NCI-H460 (cell line): ENCODE data around the gene NIFK. TPM values are rescaled to one million over a fixed set of nuclear protein-coding genes. Genes with fewer than 3 reads are reported as not detected.
"Not testable (repeated sequence)": the region's sequence is repeated elsewhere in the genome, so short reads cannot be mapped to it uniquely, and the experiment has no call there.

ENCODE experiments used
- DNase-seq: peaks from one replicate; pipeline ENCODE4 v3.0.0-alpha.2; 2016; ENCODE audit warnings: low read depth; ENCODE audit errors: extremely low read depth
- total RNA-seq: library from RNA; depleted of rRNA; stranded (reverse); fragments of >200 nt; shearing (Covaris generic); gene quantifications from 2 replicates; pipeline ENCODE4 v1.2.3, GENCODE V29; 2014

NIFK gene
- total RNA-seq, 1 experiment from 2014 or later, result 164 TPM

- DNase-seq, result no peak
These were observed 1.1 kb downstream of the NIFK start for GRCh38 chr2:121735518-121736074.

GRCh38 chr2:121734544-121734943 lies 2.1 kb downstream of the NIFK start:
- not testable (repeated sequence) for DNase-seq

DNA sequence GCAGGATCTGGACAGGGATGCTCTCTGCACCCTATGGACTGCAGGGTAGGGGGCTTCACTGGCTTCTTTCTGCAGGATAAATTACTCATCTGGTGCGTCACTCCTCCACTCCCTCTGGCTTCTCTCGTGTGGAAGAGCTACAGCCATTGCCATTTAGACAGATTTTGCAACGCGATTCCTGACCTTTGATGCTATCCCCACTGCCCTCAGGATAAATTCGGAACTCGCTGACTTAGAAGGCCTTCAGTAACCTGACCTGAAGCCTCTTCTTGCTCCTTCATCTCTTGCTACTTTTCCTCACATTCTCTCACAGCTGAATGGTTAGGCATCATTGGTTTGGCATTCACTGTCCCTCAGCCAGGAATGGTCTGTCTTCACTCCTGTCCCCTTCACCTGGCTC lies 5.3 kb downstream of the NIFK start:
- no peak for DNase-seq

DNA sequence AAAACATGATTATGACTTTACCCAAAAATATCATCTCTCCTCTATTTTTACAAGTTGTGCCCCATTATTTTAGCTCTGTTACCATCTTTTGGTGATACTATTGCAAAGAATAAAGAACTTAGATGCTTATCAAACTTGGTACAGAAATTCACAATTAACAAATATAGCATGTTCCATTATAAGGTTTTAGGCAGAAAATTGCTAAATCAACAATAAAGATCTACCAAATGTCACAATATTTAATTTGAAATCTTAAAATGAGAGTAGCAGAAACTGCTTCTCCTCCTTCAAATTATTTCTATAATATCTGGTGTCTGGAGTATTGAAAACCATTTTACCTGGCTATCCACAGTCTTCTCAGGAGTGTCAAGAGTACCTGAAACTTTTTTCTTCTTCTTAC lies 8.7 kb downstream of the NIFK start:
- no peak for DNase-seq

DNA sequence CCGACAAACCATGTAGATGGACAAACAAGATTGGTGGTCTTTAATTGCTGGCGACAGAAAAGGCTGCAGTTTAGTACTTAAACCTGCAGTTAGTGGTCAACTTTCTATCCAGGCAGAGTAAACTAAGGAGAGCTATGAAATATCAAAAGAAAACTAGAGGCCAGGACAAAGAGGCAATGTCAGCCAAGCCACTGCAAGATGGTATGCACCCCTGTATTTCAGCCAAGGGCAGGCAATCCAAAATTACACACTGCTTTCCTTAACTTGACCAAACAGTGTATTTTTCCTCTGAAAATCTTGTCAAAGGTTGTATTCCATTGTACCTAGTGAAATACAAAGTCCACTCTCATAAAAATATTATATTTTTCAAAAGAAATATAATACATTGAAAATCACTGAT lies 9.3 kb downstream of the NIFK start:
- no peak for DNase-seq

DNA sequence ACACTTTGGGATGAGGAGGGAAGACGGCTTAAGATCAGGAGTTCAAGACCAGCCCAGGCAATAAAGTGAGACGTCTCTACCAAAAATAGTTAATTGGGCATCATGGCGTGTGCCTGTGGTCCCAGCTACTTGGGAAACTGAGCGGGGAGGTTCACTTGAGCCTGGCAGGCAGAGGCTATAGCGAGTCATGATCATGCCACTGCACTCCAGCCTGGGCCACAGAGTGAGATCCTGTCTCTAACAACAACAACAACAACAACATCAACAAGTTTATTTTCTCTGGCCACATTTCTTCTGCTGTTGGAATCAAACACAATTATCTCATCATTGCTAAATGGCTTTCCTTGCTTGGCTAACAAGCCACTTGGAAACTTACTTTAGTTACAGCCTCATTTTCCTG lies 13.4 kb downstream of the NIFK start:
- no peak for DNase-seq

DNA sequence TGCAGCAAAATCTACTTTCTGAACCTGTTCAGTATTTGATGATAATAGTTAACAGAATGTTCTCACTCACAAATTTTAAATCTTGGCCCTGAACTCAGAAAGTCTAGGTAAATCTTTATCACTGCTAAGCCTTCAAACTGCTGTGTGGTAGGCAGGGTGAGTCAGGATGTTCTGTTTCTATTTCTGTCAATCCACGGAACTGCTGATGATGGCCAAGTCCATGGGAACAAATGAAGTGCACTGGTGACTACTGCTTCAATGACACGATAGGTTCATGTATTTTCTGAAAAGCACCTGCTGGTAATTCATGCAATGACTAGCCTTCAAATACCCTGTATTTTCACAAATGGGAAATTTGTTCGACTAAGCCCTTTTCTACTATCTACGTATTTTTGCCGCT lies 14.2 kb downstream of the NIFK start:
- DNase-seq, result no peak

DNA sequence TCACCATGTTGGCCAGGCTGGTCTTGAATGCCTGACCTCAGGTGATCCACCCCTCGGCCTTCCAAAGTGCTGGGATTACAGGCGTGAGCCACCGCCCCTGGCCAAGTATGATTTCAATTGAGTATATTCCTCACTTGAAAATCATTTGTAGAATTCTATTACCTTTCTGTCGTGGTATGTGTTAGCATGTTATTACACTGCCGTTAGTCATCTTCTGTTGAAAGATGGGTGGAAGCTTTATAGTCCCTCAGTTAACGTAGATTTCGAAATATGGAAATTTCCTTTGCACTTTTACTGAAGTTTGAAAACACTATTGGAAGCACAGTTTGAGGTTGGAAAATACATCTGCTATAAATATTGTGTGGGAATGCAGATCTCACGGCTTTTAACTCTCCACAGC lies 14.7 kb downstream of the NIFK start:
- DNase-seq, result no peak

- no peak for DNase-seq
These were observed 19.1 kb downstream of the NIFK start for GRCh38 chr2:121717529-121717928.

DNA sequence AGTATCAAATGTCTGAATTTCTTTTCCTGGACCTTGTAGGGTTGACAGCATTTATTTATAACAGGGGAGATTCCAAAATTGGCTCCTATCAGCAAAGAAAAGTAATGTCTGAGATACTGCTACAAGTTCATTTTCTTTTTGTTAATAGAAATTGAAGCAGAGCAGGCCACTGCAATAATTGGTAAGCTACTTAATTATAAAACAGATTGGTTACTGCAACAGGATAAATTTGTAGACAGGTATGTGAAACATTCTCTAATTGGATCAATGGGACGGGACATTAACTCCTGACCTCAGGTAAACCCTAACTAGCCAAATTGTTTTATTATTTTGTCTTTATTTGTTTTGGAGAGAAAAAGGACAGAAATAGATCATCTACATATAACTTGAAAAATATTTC lies 20.5 kb downstream of the NIFK start:
- DNase-seq, result no peak

DNA sequence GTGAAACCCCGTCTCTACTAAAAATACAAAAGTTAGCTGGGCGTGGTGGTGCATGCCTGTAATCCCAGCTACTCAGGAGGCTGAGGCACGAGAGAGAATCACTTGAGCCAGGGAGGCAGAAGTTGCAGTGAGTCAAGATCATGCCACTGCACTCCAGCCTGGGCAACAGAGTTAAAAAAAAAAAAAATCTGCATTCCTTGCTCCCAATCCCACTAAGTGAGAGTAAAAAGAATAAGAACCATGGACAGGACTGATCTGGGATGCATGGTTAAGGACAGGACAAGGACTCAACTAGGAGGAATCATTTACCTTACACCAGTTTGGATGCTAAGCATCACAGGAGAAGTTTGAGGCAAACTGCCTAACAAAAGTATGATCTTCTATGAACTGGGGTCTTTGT lies 25.2 kb downstream of the NIFK start:
- not testable (repeated sequence) for DNase-seq

DNA sequence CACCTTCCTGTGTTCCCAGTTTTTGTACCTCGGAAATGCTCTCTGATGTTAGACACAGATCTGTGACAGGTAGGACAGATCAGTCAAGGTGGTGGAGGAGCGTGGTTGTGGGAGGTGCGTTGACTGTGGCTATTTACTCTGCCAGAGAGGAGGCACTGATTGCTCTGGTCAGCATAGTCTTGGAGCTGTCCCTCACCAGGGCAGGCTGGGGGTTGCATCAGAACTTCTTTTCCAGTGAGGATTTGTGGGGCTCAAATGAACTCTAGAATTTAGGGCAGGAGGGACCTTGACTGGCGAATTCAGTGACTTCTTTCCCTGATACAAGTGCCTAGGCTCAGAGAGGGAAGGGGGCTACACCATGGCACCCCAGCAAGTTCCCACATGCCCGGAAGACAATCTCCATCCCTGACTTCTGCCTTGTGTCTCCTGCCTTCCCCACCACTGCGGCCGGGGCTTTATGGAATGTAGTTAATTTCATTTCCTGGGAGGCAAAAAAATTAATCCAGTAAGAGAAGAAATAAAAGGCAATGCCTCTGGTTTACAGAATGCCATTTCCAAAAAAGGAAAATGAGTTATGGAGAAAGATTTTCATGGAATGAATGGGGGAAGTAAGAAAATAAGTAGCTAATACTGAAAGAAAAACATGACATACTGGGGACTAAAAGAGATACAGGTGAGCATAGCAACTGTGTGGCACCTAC lies 26.1 kb downstream of the NIFK start:
- no peak for DNase-seq

DNA sequence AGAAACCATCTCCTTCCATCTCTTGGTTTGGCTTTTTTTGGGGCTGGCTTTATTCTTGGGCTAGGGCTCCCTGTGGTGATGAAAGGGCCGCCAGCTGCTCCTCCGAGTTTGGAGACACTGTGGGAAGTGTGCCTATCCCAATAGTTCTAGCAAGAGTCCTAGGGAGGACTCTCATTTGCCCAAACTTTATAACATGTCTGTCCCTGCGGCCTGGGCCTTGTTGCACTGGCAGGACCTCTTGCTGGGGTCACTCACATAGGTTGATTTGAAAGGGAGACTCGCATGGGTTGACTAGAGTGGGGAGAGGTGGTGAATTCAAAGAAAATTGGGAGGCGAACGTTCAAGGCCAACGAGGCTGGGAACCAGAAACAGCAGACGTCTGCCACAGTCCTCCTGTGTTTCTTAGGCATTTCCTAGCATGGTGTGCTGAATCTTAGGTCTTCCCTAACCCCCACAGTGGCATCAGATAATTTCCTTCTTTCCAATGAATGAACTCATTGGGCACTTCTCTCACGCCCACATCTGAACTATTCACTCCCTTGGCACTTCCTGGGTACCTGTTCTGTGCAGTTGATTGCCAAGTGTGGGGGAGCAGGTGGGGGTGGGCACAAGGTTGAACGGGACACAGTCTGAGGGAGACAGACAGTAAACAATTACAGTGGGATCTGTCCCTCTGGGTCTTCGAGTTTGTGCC lies 26.8 kb downstream of the NIFK start:
- no peak for DNase-seq

- no peak for DNase-seq
These were observed 28.7 kb downstream of the NIFK start for GRCh38 chr2:121707920-121708361.

DNA sequence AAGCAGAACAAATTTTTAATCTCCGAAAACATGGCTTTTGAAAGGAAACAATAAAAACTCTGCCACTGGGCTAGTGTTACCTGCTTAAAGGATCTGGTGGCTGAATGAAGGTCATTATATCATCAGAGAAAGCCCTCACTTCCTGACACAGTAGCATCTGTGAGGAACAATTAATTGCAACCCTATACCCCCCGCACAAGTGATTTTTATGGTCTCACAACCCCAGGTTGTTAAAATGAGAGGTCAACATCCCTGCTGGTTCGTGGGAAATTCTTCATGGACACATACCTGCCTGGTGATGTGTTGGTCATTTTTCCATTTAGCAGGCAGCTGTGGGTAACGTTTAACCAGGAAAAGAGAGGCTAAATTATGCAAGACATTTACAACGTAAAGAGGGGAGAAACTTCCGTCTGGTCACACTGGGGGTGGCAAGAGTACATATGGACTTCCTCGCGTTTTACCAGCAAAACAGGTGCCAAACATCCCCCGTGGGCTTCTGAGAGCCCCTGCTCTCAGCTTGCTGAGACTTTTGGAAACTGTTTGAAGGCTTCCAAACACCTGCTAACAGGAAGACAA lies 29.2 kb downstream of the NIFK start:
- no peak for DNase-seq

DNA sequence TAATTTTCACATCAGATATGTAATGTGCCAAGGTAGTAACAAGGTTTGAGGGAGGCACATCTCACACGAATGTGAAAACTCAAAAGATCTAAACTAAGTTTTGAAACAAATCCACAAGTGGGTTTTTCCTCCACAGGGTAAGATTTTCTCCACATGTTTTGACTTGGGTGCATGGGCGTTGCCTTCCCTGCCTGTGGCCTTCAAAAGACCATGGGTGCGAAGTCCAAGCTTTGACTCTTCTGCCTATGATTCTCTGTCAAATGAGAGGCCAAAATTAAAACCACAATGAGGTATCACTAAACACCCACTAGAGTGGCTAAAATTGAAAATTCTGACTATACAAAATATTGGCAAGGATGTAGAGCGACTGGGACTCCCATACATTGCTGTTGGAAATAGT lies 30.7 kb downstream of the NIFK start:
- no peak for DNase-seq

DNA sequence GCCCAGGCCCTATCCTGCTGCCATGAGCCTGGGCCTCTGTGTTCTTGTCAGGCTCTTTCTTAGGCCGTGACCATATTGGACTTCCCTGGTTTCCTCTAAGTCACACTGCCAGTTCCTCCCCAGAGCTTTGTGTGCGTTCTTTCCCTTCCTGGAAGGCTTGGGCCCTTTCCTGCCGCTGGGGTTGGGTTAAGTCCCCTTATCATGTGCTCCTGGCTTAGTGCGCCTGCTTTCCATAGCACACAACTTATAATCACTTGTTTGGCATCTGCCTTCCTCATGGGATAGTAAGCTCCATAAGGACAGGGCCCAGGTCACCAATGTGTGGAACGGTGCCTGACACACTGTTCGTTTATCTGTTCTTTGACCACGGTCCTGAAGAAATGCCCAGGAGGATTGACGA lies 31.3 kb downstream of the NIFK start:
- no peak for DNase-seq

DNA sequence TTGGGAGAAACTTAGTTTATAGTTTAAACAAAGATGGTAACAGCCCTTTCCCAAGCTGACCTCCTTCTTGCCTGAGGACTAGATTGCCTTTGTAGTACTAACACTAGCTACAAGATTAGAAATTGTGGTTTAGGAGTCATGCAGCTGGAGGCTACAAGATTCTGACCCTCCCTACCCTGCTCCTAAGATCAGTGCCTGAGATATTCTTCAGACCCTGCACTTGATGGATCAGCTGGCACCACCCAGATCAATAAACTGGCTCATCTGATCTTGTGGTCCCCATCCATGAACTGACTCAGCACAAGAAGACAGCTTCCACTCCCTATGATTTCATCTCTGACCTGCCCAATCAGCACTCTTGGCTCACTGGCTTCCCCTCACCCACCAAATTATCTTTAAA lies 34.9 kb downstream of the NIFK start:
- not testable (repeated sequence) for DNase-seq

DNA sequence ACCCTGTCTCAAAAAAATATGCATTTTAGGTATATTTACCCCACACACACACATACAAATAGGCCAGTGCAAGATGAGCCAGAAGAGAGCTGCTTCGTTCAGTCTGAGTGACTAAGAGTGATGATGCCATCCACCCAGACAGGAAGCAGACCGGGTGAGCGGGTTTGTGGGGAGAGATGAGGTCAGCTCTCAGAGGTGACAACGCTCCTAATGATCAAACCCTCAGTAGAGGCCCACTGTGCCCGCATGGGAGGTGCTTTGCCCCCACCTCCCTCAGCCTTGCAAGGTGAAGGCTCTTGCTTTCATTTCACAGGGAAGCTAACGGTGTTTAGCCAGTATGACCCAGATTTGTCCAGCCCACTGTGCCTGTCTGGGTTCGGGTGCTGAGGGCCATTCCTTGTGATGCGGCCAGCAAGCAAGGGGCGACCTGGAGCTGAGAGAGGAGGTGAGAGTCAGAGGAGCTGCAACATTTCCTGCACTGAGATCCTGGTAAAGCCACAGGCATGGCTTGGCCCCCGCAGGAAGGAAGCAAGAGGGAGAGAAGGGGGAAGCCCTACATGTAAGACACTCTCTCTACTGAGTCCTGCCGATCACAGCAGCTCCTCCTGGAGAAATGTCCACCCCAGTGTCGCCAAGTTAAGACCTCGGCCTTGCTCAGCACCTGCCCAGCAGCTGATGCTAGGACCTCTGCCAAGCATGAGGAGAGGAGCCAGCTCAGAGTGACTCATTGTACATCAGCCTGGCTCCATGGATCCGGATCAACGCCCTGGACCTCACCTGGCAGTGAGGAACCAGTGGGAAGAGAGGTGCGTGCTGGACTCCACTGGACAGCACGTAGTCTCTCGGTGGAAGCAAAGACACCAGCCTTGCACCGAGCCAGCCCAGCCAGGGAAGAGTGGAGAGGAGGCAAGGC lies 37.0 kb downstream of the NIFK start:
- DNase-seq, result peak; percentile 37

DNA sequence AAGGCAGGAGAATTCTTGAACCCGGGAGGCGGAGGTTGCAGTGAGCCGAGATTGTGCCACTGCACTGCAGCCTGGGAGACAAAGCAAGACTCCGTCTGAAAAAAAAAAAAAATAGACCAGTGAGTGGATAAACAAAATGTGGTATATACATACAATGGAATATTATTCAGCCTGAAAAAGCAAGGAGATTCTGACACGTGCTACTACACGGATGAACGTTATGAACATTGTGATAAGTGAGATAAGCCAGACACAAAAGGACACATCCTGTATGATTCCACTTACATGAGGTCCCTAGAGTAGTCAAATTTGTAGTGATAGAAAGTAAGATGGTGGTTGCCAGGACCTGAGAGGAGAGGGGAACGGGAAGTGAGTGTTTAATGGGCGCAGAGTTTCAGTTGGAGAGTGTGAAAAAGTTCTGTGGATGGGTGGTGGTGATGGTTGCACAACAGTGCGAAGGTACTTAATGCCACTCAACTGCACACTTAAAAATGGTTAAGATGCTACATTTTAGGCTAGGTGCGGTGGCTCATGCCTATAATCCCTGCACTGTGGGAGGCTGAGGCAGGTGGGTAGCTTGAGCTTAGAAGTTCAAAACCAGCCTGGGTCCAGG lies 38.3 kb downstream of the NIFK start:
- DNase-seq, result no peak
